Measurements from ENCODE around the gene ANKRD17.

The ANKRD17 gene

DNA sequence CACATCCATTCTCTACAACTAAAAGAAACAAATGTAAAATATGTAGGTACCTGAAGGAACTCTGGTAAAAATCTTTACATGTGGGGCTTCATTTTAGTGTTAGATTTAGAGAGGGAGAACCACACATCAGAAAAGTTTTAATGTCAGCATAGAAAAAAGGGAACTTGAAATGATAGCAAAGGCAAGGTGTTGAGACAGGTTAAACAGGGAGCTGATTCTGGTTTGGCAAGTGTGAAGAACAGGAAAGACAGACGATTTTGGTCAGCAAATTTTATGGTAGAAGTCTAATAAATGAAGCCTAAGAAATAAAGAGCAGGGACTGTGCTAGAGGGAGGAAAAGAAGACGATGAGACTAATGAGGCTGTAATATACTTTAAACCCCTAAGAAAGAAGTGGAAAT lies 121.5 kb downstream of the ANKRD17 start:
- Histone ChIP-seq H3K27me3 (ENCODE audit: insufficient read depth, low read length, poor library complexity, severe bottlenecking) (no peaks in the 10 kb centered on the region), H3K79me2 (ENCODE audit: insufficient read depth, low read length) (peaks cover 7% of the 10 kb centered on the region; the same call in 1 of the 2 replicates), H3K4me2 (ENCODE audit: low read depth, low read length, poor library complexity, severe bottlenecking) (no peak overlapping the region), H3K4me1 (ENCODE audit: insufficient read depth, low read length, poor library complexity, severe bottlenecking) (peaks cover 5% of the 10 kb centered on the region), H3K9me2 (replicated peaks; ENCODE audit: low read depth, low read length) (no peaks in the 10 kb centered on the region), H3K4me3 (ENCODE audit: low read length, poor library complexity, severe bottlenecking) (no peak overlapping the region), H4K20me1 (ENCODE audit: insufficient read depth, low read length, poor library complexity, severe bottlenecking) (peaks cover 8% of the 10 kb centered on the region), H2AFZ (ENCODE audit: low read length) (no peak overlapping the region), H3K9me3 (ENCODE audit: insufficient read depth, low read depth, low read length) (no peaks in the 10 kb centered on the region), H3K9ac (ENCODE audit: low read depth, low read length, poor library complexity, severe bottlenecking) (no peak overlapping the region), H3F3A (ENCODE audit: low read depth) (no peaks in the 10 kb centered on the region), H3K36me3 (ENCODE audit: insufficient read depth, low read length) (peaks cover 82% of the 10 kb centered on the region)
- no peak for TF ChIP-seq EZH2phosphoT487 (IDR thresholded peaks at IDR 0.05; ENCODE audit: borderline replicate concordance)
- TF ChIP-seq, protein P1, sequence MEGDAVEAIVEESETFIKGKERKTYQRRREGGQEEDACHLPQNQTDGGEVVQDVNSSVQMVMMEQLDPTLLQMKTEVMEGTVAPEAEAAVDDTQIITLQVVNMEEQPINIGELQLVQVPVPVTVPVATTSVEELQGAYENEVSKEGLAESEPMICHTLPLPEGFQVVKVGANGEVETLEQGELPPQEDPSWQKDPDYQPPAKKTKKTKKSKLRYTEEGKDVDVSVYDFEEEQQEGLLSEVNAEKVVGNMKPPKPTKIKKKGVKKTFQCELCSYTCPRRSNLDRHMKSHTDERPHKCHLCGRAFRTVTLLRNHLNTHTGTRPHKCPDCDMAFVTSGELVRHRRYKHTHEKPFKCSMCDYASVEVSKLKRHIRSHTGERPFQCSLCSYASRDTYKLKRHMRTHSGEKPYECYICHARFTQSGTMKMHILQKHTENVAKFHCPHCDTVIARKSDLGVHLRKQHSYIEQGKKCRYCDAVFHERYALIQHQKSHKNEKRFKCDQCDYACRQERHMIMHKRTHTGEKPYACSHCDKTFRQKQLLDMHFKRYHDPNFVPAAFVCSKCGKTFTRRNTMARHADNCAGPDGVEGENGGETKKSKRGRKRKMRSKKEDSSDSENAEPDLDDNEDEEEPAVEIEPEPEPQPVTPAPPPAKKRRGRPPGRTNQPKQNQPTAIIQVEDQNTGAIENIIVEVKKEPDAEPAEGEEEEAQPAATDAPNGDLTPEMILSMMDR (conservative IDR thresholded peaks at IDR 0.05; ENCODE audit: low read length) = no peak

DNA sequence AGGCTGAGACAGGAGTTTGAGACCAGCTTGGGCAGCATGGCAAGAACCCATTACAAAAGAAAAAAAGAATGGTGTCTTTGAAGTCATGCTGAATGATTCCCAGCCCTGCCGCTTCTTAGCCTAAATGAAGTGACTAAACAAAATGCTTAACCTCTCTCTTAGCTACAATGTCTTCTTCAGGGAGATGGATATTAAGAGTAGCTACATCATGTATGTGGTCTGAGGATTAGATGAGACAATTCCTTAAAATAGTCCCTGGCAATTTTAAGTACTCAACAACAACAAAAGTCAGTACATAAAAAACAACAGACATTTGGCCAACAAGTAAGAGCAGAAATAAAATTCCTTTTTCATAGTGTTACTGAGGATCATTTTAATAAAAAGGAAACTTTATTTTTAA lies 124.8 kb downstream of the ANKRD17 start:
- no peak overlapping the region for H3K9ac ChIP-seq (ENCODE audit: low read depth, low read length, poor library complexity, severe bottlenecking)
- peaks cover 10% of the 10 kb centered on the region for H4K20me1 ChIP-seq (ENCODE audit: insufficient read depth, low read length, poor library complexity, severe bottlenecking)
- no peaks in the 10 kb centered on the region for H3K27me3 ChIP-seq (ENCODE audit: insufficient read depth, low read length, poor library complexity, severe bottlenecking)
- peaks cover 5% of the 10 kb centered on the region for H3K4me1 ChIP-seq (ENCODE audit: insufficient read depth, low read length, poor library complexity, severe bottlenecking)
- TF ChIP-seq, protein P1 (conservative IDR thresholded peaks at IDR 0.05; ENCODE audit: low read length) = no peak
- H3K79me2 ChIP-seq (ENCODE audit: insufficient read depth, low read length) = peaks cover 7% of the 10 kb centered on the region; the same call in 1 of the 2 replicates
- H3K4me3 ChIP-seq (ENCODE audit: low read length, poor library complexity, severe bottlenecking) = no peak overlapping the region
- no peaks in the 10 kb centered on the region for H3K9me2 ChIP-seq (replicated peaks; ENCODE audit: low read depth, low read length)
- H3F3A ChIP-seq (ENCODE audit: low read depth) = no peaks in the 10 kb centered on the region
- H3K4me2 ChIP-seq (ENCODE audit: low read depth, low read length, poor library complexity, severe bottlenecking) = no peak overlapping the region
- H3K36me3 ChIP-seq (ENCODE audit: insufficient read depth, low read length) = peaks cover 66% of the 10 kb centered on the region
- no peaks in the 10 kb centered on the region for H3K9me3 ChIP-seq (ENCODE audit: insufficient read depth, low read depth, low read length)
- no peak overlapping the region for H2AFZ ChIP-seq (ENCODE audit: low read length)

DNA sequence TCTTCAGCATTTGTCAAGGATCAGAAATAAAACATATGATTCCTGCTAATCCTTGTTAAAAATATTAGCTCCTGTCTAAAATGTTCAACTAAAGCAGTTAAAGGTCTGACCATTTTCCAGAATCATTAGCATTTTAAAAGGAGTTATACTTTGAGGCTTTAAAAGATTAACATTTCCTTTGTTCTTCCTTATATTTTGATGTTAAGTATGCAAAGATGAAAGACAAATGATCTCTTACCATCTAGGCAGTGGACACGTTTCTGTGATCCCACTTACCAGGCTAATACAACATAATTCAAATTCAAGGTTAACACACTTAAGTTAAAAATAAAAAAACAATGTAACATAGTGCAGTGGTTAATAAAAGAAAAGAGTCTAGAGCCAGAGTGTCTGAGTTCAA lies 127.3 kb downstream of the ANKRD17 start:
- peaks cover 11% of the 10 kb centered on the region for H4K20me1 ChIP-seq (ENCODE audit: insufficient read depth, low read length, poor library complexity, severe bottlenecking)
- H3K36me3 ChIP-seq (ENCODE audit: insufficient read depth, low read length) = peaks cover 62% of the 10 kb centered on the region
- TF ChIP-seq, protein P1 (conservative IDR thresholded peaks at IDR 0.05; ENCODE audit: low read length) = no peak
- TF ChIP-seq EZH2phosphoT487 (IDR thresholded peaks at IDR 0.05; ENCODE audit: borderline replicate concordance) = no peak

More for the DNA sequence above, 127.3 kb downstream of the ANKRD17 start:
- Histone ChIP-seq H3K9me3 (ENCODE audit: insufficient read depth, low read depth, low read length) (no peaks in the 10 kb centered on the region), H2AFZ (ENCODE audit: low read length) (no peak overlapping the region), H3K79me2 (ENCODE audit: insufficient read depth, low read length) (0 out of 2 replicates have a peak, but pooled peaks cover 7% of the 10 kb centered on the region), H3K9me2 (replicated peaks; ENCODE audit: low read depth, low read length) (no peaks in the 10 kb centered on the region), H3K4me2 (ENCODE audit: low read depth, low read length, poor library complexity, severe bottlenecking) (no peak overlapping the region), H3K27me3 (ENCODE audit: insufficient read depth, low read length, poor library complexity, severe bottlenecking) (no peaks in the 10 kb centered on the region), H3F3A (ENCODE audit: low read depth) (no peaks in the 10 kb centered on the region), H3K4me1 (ENCODE audit: insufficient read depth, low read length, poor library complexity, severe bottlenecking) (no peaks in the 10 kb centered on the region), H3K9ac (ENCODE audit: low read depth, low read length, poor library complexity, severe bottlenecking) (no peak overlapping the region), H3K4me3 (ENCODE audit: low read length, poor library complexity, severe bottlenecking) (no peak overlapping the region)
